K562 (cell line): ENCODE results near the gene FIZ1. TPM values are rescaled to one million over a fixed set of nuclear protein-coding genes. Genes with fewer than 3 reads are reported as not detected.

Experiments used
- ATAC-seq: fragments of 200-7000 bp; cut with Tn5 transposase; 3 replicates; pipeline ENCODE4 v1.9.1; 2020; ENCODE audit warnings: moderate library complexity
- BruUV-seq: library from RNA; stranded (reverse); fragments of 400-500 nt; replicated peaks from 2 replicates; lab custom pipeline; 2021; lab: Mats Ljungman, UMichigan
- CTCF ChIA-PET: fragments of 300-600 bp; formaldehyde crosslinking; extraction: SDS; loops from one replicate; lab custom pipeline; 2021; ENCODE audit warnings: low intra/inter-chr PET ratio; lab: Yijun Ruan, JAX
- POLR2A ChIA-PET: fragments of 300-600, 350-650 bp; sonication (Branson Sonifier 250); formaldehyde crosslinking; extraction: SDS; loops from one replicate; lab custom pipeline; 2021; ENCODE audit warnings: antibody characterized with exemption, inconsistent platforms; lab: Yijun Ruan, JAX
- DNase-seq, 4 experiments: peaks; one replicate each; pipeline versions ENCODE4 v3.0.0 to v3.0.0-alpha.2; 2011 to 2018; ENCODE audit warnings: low spot score in 3 of 4, mixed read lengths in 3 of 4; ENCODE audit errors: extremely low read depth in 1 of 4
- FAIRE-seq: peaks from 2 replicates; lab custom pipeline; 2011; peaks lifted over from hg19 to GRCh38; lab: Jason Lieb, UNC
- H2AFZ ChIP-seq: 2 replicates; pipeline ENCODE4 v1.6.0; 2011; ENCODE audit warnings: low read depth, low read length, control low read depth, inconsistent platforms
- H3K27ac ChIP-seq: fragments of 200-600 bp; 3 replicates; pipeline ENCODE4 v1.8.0; 2011; ENCODE audit warnings: low read depth, mild to moderate bottlenecking, control low read depth, inconsistent platforms, low read length, moderate library complexity, mixed read lengths; ENCODE audit errors: extremely low read depth
- H3K27me3 ChIP-seq, 2 experiments: fragments of 300-600 bp in 1 of 2; 2 replicates in 1 of 2; 3 replicates in 1 of 2; pipeline versions ENCODE4 v1.6.0 to v1.8.0; 2011; ENCODE audit warnings: inconsistent platforms in 2 of 2, low read length in 2 of 2, mild to moderate bottlenecking in 1 of 2, mixed read lengths in 1 of 2, moderate library complexity in 1 of 2; ENCODE audit not compliant: control insufficient read depth in 2 of 2, insufficient read depth in 2 of 2
- H3K36me3 ChIP-seq: fragments of 300-600 bp; 3 replicates; pipeline ENCODE4 v1.8.0; 2011; ENCODE audit warnings: mild to moderate bottlenecking, low read length, inconsistent platforms; ENCODE audit not compliant: control insufficient read depth, insufficient read depth
- H3K4me1 ChIP-seq, 2 experiments: fragments of 200-600 bp in 1 of 2; replicated peaks in 1 of 2; 2 replicates in 1 of 2; 3 replicates in 1 of 2; pipeline versions ENCODE4 v1.5.1 to v1.8.0; 2011; ENCODE audit warnings: inconsistent platforms in 2 of 2, low read length in 2 of 2, mild to moderate bottlenecking in 1 of 2, mixed read lengths in 1 of 2, moderate library complexity in 1 of 2; ENCODE audit not compliant: control insufficient read depth in 2 of 2, insufficient read depth in 2 of 2
- H3K4me2 ChIP-seq: 2 replicates; pipeline ENCODE4 v1.6.1; 2011; ENCODE audit warnings: low read length, control low read depth, inconsistent platforms, mixed read lengths; ENCODE audit not compliant: insufficient read depth
- H3K4me3 ChIP-seq: fragments of 200-600 bp; sonication (generic), shearing (Covaris generic); 2 replicates; pipeline ENCODE4 v1.5.1; 2016; ENCODE audit warnings: control low read depth, inconsistent platforms
- H3K79me2 ChIP-seq: fragments of 200-600 bp; 3 replicates; pipeline ENCODE4 v1.8.0; 2011; ENCODE audit warnings: low read length, inconsistent platforms; ENCODE audit not compliant: control insufficient read depth, insufficient read depth
- H3K9ac ChIP-seq, 2 experiments: 2 replicates each; pipeline versions ENCODE4 v1.6.0 to v1.6.1; 2011; ENCODE audit warnings: low read depth in 2 of 2, low read length in 2 of 2, control low read depth in 1 of 2, inconsistent platforms in 1 of 2, mild to moderate bottlenecking in 1 of 2, mixed read lengths in 1 of 2; ENCODE audit not compliant: insufficient read depth in 1 of 2
- H3K9me1 ChIP-seq: one replicate; pipeline ENCODE4 v1.6.0; 2011; ENCODE audit warnings: inconsistent platforms, mild to moderate bottlenecking, low read length, moderate library complexity; ENCODE audit not compliant: control insufficient read depth, insufficient read depth
- H3K9me3 ChIP-seq: replicated peaks from 2 replicates; pipeline ENCODE4 v1.5.1; 2011; ENCODE audit warnings: low read depth, low read length, inconsistent platforms; ENCODE audit not compliant: control insufficient read depth, insufficient read depth
- H4K20me1 ChIP-seq: replicated peaks from 2 replicates; pipeline ENCODE4 v1.6.1; 2011; ENCODE audit warnings: low read length, inconsistent platforms, mixed read lengths; ENCODE audit not compliant: control insufficient read depth, insufficient read depth
- POLR2G ChIP-seq: fragments of 200-400 bp; formaldehyde crosslinking; IDR thresholded peaks from 2 replicates; pipeline ENCODE4 v1.6.1; 2017; ENCODE audit warnings: low read depth, mild to moderate bottlenecking, antibody characterized with exemption, low read length, moderate library complexity
- STAT5A ChIP-seq: IDR thresholded peaks from 2 replicates; pipeline ENCODE4 v1.6.1; 2012; ENCODE audit warnings: low read length, inconsistent platforms, borderline replicate concordance
- WGBS: fragments of 100-300 bp; shearing (Covaris generic); methylation state at CpG from one replicate; pipeline ENCODE4 v1.1.6; 2016; ENCODE audit warnings: low coverage, mixed read lengths; ENCODE audit not compliant: insufficient coverage; ENCODE audit errors: missing lambda C conversion rate; 5-methylcytosine and 5-hydroxymethylcytosine counted together
- in situ Hi-C: fragments of 300-500 bp; cut with MboI; formaldehyde crosslinking; loops from 4 replicates; pipeline ENCODE4 v1.15.0; 2018; ENCODE audit warnings: inconsistent platforms, mixed read lengths
- intact Hi-C: fragments of 100-400 bp; cut with micrococcal nuclease; formaldehyde crosslinking; loops from 2 replicates; pipeline ENCODE4 v1.14.2; 2022
- polyA plus RNA-seq, 8 experiments: library from polyadenylated mRNA; depleted of rRNA in 4 of 8; stranded (reverse) in 5 of 8; unstranded in 3 of 8; fragments of >200 nt; fragmentation: Nextera tagmentation in 2 of 8; fragmentation: Illumina TruSeq in 1 of 8; extraction: Ambion mirVana in 2 of 8; extraction: Trizol in 1 of 8; gene quantifications; 2 replicates each; pipeline versions ENCODE4 v1.2.1 to v1.2.3, GENCODE V29; 2011 to 2014; ENCODE audit warnings: inconsistent platforms in 1 of 8, missing spikeins in 1 of 8
- total RNA-seq, 7 experiments: library from RNA; depleted of rRNA in 6 of 7; stranded (reverse); fragments of >200 nt in 6 of 7; fragmentation: Illumina TruSeq in 2 of 7; extraction: Trizol in 2 of 7; gene quantifications; 2 replicates each; pipeline versions ENCODE4 v1.2.1 to v1.2.3, GENCODE V29; 2011 to 2021; ENCODE audit warnings: low replicate concordance in 1 of 7
- TF ChIP-seq, protein P1 (sequence below): fragments of 450-650 bp; formaldehyde crosslinking; IDR thresholded peaks from 2 replicates; pipeline ENCODE4 v1.4.0; 2022; ENCODE audit warnings: mild to moderate bottlenecking, moderate library complexity

Gene FIZ1
- total and polyA plus RNA-seq, 9 of the 15 experiments (the other 6 are each of a cell fraction or from before 2014, with no cell fraction given): 0.79 to 17.5 (median 5.5) TPM

DNA sequence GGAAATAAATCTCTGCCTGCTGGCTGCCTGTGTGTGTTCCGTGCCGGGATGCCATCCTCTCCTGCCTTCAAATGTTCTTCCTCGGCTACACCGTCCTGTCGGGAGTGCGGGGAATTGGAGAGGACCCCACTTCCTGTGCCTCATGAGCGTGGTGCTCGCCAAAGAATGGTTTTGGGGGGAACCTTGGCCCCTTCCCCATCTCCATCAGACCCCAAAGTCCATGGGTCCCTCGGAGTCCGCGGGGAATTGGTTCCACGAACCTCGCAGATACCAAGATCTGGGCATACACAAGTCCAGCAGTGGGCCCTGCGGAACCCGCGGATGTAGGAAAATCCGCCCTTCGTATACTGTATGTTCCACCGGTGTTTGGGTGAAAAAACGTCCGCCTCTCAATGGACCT is 3.8 kb upstream of the FIZ1 start:
- no peak for FAIRE-seq
- CTCF ChIA-PET: no interaction called here
- H4K20me1 ChIP-seq: no peaks in the 10 kb centered on the region
- 0 out of 2 replicates have a peak, but pooled peaks cover 2% of the 10 kb centered on the region for H3K9me3 ChIP-seq
- ATAC-seq: no peak
- WGBS: 83% methylated on average over 19 of the region's 21 CpGs
- in situ Hi-C loops: no loop called here
- peaks cover 7% of the 10 kb centered on the region; the same call in 2 of the 3 replicates for H3K36me3 ChIP-seq
- peak overlapping the region; percentile 17 for H3K27ac ChIP-seq
- H2AFZ ChIP-seq: no peak overlapping the region
- H3K9me1 ChIP-seq: no peaks in the 10 kb centered on the region
- TF ChIP-seq STAT5A: no peak
- TF ChIP-seq POLR2G: 0 out of 2 replicates have a peak, but pooled peaks have one; percentile 2
- TF ChIP-seq, protein P1, sequence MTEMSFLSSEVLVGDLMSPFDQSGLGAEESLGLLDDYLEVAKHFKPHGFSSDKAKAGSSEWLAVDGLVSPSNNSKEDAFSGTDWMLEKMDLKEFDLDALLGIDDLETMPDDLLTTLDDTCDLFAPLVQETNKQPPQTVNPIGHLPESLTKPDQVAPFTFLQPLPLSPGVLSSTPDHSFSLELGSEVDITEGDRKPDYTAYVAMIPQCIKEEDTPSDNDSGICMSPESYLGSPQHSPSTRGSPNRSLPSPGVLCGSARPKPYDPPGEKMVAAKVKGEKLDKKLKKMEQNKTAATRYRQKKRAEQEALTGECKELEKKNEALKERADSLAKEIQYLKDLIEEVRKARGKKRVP (CRISPR knock-in tag): no peak
- TF ChIP-seq, all 486 proteins: peak for 1
- peak overlapping the region; percentile 39 for H3K4me2 ChIP-seq
- H3K9ac ChIP-seq: no peak overlapping the region
- intact Hi-C loops: no loop called here
- H3K79me2 ChIP-seq: peaks cover 35% of the 10 kb centered on the region
- no TSS peak for BruUV-seq
- DNase-seq: no peak
- POLR2A ChIA-PET: no interaction called here
- H3K4me3 ChIP-seq: no peak overlapping the region
- no peaks in the 10 kb centered on the region for H3K27me3 ChIP-seq
- peaks cover 32 to 44% of the 10 kb centered on the region in 2 experiments for H3K4me1 ChIP-seq
